HG03442 (cell line): ENCODE results near the gene XXYLT1.
"Not testable (repeated sequence)": the region's sequence is repeated elsewhere in the genome, so short reads cannot be mapped to it uniquely, and the experiment has no call there.

ENCODE experiments used
- ATAC-seq: cut with Tn5 transposase; IDR thresholded peaks from one replicate; pipeline ENCODE4 v1.9.1; 2021; ENCODE audit warnings: mild to moderate bottlenecking, moderate library complexity; ENCODE audit not compliant: unreplicated experiment

Gene XXYLT1

DNA sequence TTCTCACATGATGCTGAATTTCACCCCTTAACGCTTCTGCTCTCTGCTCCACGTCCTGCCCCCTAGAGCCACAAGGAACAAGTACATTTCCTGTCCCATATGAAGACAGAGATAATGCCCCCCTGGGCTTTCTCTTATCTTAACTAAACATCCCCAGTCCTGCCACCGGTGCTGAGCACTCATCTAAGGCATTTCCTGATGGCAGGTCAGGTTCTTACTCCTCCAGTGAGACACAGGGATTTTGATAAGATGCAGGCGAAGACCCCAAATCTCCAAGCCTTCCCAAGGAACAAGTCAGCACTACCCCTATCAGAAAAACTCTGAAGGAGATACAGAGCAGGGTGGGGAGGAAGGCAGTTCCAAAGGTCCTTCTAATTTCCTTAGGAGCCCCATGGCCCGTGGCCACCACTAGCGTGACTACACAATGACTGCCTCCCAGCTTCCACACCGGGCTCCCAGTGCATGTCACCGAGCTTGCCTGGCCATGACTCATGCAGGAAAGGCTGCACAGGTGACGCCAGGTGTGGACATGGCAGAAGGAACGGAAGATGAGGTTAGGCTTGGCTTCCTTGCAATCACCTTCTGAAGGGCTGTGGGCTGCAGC, 152.9 kb downstream of the XXYLT1 start:
- no peak for ATAC-seq

DNA sequence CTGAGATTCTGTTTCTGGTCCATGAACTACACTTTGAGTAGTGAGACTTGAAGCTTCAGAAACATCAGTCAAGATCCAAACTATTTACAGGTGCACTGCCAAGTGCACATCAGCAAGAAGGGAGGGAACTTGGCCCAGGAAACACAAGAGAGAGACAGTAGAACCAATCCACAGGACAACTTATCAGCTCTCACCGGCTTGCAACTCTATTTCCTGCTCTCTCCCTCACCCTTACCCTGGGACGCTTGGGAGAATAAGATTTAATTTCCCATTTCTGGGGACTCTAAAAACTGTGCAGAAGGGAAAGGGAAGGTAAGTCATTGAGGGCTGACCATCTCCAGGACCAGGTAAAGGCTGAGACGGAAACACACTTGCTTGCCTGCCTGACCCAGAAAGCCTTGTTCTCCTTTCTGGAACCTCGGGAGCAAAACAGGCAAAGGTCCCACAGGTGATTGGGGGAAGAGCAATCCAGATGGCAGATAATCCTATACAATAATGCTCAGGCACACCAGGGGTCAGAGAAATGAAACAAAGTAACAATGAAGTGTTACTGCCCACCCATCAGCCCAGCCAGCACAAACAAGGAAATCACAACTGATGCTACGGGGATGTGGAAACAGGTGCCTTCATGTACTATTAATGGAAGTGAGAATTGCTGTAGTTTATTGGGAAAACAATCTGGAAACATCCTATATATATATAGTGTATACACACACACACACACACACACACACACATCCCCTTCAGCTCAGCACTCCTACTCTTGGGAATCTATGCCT, 154.4 kb downstream of the XXYLT1 start:
- ATAC-seq: no peak

DNA sequence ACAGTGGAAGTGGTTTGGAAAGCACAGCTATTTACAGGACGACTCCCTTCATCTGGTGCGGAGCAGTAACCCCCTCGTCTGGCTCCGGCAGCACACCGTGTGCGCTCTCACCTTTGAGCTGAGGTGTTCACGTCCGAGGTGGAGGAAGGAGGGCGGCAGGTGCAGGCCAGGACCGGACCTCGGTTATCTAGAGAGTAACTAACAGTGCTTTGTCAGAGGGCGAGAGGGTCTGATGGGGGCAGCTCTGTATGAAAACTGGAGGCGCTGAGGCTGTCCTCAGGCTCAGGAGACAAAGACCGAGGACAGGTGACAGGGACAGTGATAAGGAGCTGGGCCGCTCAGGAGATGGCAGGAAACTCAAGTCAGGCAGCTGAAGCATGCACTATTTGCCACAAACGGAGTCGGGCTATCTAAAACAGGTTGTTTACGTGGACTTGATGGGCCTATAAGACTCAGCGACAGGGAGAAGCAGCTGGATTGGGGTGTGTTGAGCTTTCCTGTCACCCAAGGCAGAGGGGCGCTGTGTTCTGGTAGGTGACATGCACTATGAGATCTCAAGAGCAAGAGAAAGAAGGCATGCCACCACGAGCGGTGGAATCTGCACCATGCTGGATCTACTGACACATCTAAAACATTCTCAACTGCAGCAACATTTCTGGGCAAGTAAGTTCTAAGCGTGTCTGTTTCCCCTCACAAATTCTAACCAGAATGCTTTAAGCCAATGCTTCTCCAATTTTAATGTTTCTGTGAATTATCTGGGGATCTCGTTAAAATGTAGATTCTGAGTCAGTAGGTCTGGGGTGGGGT, 155.2 kb downstream of the XXYLT1 start:
- ATAC-seq: no peak

DNA sequence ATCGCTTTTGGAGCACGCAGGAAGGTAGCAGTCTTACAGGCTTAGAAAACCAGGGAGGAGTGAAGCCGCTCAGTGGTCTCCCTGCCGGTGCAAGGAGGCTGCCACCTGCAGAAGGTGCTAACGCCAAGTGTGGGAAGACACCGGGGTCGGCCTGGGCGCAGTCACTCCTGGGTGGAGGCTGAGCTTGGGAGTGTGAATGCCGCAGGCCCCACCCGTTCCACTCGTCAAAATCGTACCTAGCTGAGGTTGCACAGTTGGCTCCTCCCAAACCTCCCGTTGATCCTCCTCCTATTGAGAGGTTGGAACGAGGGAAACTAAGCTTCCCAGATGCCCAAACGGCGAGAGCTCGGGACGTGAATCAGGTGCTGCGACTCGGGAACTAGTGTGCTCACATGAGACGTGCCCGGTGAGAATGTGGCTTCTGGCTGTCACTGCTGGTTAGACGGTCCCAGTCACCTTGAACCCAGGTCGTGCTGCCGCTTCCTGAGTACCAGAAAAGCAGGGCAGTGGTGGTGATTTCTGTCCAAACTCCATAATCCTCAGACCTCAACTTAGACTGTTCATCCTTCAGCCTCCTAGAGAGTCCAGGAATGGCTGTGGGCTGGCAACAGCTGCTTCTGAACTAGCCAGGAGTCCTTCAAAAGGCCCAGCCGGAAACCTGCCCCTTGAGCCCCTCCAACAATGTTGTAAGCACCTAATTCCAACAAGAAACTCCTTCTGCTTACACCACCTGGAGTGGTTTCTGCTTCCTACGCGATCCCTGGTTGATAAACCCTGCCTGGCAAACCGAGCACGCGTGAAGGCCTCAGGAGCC, 156.0 kb downstream of the XXYLT1 start:
- no peak for ATAC-seq

DNA sequence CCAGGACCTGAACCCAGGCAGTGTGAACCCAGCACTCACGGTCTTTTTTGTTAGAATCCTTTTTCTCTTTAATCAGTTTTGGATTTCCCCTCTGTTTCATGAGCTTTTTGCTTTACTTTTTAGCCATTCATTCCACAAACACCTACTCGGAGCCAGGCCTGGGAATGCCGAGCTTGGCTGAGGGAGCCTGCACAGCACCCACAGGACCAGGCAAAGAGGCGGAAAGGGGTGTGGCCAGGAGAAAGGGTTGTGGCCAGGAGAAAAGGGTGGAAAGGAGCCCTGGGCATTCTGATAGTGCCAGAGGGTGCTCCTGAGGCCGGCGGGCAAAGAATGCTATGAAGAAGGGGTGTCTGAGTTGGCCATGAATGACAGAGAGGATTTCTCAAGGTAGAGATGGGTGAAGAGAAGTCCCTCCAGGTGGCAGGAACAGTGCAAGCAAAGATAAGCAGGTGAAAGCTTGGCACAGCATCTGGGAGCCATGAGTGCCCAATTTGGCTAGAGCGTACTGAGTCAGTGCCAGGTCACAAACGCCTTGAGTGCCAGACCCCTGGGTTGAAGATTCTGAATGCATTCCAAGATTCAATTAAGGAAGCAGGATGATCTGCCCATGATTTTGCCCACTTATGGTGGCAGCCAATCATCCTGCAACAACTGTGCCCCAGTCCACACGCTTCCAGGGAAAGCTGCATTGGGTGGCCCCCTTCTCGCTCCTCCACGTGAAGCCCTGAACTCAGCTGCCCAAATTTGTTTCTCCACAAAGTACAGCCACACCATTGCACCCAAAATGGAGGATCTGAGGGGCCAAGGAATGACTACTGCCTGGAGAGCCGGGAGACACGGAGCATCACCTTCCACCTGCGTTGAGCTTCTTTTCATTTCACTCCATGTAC, 157.2 kb downstream of the XXYLT1 start:
- ATAC-seq: no peak

DNA sequence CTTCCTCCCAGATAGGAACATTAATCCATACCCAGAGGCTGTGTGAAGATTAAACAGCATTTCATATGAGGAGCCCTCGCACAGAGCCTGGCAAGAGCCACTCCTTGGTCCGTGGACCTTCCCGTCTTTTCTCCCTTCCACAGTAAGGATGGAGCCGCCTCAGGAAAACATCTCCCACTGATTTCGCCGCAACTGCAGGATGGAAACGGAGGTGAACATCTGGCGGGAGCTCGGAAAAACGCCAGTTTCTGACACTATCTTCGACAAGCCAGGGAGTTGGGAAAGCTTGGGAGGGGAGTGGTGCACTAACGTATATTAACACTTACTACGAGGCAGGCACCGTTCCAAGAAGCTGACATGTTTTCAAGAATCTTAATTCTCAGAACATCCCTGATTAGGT, 157.9 kb downstream of the XXYLT1 start:
- ATAC-seq: no peak

DNA sequence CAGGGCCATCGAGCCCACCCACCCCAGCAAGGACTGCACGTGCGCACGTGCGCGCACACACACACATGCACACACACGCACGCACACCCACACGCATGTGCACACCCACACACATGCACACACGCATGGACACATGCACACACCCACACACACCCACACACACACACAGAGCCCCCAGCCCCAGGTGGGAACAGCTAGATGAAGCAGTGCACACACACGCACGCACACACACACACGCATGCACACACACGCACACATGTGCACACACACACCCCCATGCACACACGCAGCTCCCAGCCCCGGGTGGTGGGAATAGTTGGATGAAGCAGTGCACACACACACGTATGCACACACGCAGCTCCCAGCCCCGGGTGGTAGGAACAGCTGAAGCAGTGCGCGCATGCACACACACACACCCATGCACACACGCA, 158.6 kb downstream of the XXYLT1 start:
- no peak for ATAC-seq

DNA sequence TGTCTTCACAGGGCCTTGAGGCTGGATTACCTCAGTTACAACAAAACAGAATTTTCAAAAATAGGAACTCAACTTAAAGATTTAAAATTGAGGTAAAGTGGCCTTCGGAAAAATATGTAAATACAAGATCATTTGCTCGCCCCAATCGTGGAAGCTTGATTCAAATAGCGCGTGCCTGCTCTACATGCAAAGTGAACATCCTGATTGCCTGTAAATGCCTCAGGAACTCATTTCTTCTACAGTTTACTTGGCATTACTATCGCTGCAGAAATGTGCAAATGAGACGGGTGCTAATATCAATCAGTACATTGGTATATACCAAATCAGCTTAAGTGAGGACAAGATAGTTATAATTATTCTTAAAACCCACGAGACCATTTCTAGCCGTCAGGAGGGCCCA, 159.2 kb downstream of the XXYLT1 start:
- no peak for ATAC-seq

DNA sequence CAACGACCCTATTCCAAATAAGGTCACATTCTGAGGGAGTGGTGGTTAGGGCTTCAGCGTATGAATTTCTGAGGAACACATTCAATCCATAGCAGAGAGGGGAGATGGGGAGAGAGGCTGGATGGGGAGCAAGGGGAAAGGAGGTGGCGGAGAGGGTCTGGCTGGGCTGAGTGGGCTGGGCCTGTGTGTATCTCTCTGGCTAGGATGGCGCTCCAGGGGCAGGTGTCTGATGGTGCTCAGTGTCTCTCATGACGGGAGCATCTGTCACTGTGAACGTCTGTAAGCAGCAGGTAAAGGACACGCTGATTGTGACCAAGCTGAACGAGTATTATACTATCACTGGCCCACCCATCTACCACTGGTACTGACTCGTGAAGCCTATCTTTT, 159.6 kb downstream of the XXYLT1 start:
- no peak for ATAC-seq

DNA sequence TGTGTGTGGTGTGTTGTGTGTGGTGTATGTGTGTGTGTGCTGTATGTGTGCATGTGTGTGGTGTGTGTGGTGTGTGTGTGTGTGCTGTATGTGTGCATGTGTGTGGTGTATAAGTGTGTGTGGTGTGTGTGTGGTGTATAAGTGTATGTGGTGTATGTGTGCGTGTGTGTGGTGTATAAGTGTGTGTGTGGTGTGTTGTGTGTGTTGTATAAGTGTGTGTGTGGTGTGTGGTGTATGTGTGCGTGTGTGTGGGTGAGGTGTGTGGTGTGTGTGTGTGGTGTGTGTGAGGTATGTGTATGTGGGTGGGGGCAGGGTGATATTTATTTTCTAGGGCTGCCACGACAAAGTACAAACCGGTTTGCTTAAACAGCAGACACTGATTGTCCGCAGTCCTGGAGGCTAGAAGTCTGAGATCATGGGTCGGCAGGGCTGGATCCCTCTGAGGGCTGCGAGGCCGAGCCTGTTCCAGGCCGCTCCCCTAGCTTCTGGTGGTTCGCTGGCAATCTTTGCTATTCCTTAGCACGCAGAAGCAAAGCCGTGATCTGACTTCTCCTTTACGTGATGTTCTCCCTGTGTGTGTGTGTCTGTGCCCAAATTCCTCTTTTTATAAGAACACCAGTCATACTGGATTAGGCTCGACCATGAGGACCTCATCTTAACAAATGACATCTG, 160.2 kb downstream of the XXYLT1 start:
- no peak for ATAC-seq

DNA sequence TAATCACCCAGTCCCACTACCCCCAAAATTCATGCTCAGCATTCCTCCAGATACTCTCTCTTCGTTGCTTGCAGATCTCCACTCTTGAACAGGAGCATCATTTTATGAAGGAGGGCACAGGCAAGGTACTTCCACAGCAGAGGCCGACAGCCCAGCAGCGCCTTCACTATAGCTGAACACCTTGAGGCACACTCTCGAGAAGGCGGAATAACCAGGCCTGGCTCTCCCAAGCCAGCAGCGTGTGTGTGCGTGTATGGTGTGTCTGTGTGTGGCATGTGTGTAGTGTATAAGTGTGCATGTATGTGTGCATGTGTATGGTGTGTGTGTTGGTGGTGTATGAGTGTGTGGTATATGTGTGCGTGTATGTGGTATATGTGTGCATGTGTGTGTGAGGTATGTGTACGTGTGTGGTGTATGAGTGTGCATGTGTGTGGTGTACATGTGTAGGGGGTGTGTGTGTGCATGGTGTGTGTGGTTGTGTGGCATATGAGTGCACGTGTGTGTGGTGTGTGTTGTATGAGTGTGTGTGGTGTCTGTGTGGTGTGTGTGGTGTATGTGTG, 161.8 kb downstream of the XXYLT1 start:
- ATAC-seq: no peak

DNA sequence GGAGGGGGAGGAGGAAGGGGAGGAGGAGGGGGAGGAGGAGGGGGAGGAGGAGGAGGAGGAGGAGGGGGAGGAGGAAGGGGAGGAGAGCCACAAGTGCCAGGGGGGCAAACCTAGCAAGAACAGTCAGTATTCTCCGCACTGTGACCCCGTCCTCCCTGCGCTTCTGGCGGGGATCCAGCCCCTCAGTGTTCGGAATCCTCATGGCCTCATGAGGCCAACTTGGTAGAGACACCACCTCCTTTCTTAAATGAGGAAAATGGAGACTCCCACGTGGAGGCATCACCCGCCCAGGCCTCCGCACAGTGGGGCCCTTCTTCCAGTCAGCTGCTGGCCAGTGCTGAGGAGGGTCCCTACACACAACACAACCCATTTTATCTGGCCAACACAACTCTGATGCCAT, 163.4 kb downstream of the XXYLT1 start:
- no peak for ATAC-seq

DNA sequence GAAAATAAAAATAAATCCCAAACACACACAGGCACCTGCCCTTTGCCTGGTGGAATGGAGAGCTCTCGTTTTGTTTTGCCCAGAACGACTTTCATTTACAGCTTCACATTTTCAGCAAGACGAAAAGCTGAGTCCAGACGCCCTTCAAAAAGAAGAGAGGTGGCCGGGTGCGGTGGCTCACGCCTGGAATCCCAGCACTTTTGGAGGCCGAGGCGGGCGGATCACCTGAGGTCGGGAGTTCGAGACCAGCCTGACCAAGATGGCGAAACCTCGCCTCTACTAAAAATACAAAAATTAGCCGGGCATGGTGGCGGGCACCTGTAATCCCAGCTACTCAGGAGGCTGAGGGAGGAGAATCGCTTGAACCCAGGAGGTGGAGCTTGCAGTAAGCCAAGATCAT, 163.9 kb downstream of the XXYLT1 start:
- not testable (repeated sequence) for ATAC-seq

DNA sequence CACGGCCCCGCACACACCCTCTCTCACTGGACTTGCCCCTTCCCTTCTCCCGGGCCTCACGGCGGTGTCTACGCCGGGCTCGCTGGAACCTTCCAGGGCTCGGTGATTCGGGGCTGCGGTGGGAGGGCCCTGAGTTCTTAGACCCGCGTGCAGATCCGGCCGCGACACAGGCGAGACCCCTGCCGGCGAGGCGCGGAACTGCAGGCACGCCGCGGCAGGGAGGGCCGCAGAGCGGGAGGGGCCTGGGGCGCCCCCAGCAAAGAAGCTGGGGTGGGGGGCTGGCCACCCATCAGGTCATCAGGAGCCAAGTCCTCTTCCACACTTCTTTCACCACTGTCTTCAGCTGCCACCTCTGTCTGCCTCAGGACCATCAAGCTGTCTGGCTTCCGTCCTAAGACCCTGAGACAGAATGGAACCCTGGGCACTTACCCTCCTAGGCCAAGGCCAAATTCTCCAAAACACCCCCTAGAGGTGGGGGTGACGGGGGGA, 164.5 kb downstream of the XXYLT1 start:
- no peak for ATAC-seq

DNA sequence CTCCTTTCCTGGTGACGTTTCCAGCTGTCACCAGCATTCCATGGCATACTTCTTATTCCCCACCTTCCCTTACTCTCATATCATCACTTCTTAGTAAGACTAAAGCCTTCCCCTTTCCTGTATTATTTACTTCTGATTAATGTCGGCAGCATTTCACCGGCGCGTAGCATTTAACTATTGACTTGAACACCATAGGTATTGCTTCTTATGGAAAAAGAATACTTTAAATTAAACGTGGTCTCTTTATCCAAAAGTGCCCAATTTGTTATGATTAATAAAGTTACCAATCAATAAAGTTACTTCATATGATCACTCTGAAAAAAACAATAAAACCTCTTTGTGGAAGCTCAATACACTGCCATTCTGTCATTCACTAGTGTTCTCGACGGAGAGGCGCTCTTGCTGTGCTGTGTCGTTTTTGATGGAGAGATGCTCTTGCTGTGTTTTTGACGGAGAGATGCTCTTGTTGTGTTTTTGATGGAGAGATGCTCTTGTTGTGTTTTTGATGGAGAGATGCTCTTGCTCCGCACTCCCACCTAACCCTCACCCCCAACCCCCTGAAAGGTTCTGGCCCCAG, 165.0 kb downstream of the XXYLT1 start:
- ATAC-seq: no peak

DNA sequence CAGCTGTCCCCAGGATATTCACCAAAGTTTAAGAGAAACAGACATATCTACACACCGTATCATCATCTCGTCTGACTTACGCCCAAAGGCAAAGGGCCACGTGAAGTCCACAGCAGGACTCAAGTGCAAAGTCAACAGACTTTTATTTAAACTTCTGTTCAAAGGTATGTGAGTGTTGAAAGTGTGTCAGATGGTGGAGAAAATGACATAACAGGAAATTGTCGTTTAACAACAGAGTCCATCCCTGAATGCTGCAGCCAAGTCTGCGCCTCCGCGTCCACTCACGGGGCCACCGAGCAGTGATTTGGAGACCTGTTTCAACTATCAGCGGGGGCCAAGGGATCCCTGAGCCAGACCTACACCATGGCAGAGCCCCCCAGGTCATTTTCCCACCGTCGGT, 165.6 kb downstream of the XXYLT1 start:
- ATAC-seq: no peak

DNA sequence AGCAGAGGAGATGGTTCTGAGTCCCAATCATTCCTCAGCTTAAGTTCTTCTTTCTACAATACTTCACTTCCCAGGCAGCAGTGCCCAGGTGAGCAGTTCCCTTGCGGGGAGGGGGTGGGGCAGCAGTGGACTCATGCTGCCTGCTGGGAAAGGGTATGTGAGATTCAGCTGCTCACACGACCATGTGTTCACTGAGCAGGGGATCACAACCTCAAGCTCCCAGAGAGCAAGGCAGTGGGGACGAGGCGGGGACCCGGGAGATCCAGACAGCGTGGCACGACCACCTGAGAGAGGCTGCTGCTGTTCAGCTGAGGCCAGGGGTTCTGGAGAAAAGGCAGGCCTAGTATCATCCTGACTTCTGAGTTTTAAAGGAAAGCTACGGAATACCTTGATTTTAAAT, 166.6 kb downstream of the XXYLT1 start:
- ATAC-seq: no peak

DNA sequence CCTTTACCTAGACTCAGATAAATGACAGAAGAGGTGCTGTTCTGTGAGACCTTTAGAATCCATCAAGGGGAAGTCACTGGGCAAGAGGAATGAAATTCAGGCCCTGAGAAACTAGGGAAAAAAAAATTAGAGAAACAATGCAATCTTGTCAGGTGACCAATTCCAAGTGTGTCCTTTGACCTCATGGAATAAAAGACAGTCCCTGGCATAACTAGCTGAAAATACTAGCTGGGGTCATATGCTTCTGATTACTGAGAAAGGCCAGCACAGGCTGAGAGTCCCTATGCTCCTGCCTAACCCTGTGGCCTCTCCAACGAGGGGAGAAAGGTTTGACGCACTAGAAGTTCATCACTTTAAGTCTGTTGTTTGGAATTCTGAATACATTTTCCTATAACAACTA, 167.3 kb downstream of the XXYLT1 start:
- ATAC-seq: no peak
